Activated naive CD4-positive, alpha-beta T cell treated with anti-CD3 and anti-CD28 coated beads, Interleukin-2, amount 50 U/mL, for 72 hours (primary cell): ENCODE results near the gene HMHB1. TPM values are rescaled to one million over a fixed set of nuclear protein-coding genes. Genes with fewer than 3 reads are reported as not detected.
A peak's percentile ranks its signal among the peaks of the same experiment; 100 is the strongest.

Experiments
- ATAC-seq, 2 donors: fragments of 150-1000 bp; cut with Tn5 transposase; 2 replicates each; pipeline ENCODE4 v1.10.0; 2021; ENCODE audit warnings: mild to moderate bottlenecking in 2 of 2, moderate library complexity in 2 of 2
- DNase-seq, 2 donors: peaks; one replicate each; pipeline ENCODE4 v3.0.0; 2021 to 2022; ENCODE audit warnings: low spot score in 2 of 2
- H3K27ac Mint-ChIP-seq, 2 donors: one replicate each; pipeline ENCODE4 v1.8.0; 2022; ENCODE audit warnings: mild to moderate bottlenecking in 2 of 2, mixed read lengths in 2 of 2
- H3K36me3 Mint-ChIP-seq, 2 donors: one replicate each; pipeline ENCODE4 v1.8.0; 2022; ENCODE audit warnings: mixed read lengths in 2 of 2
- H3K9me3 Mint-ChIP-seq, 2 donors: one replicate each; pipeline ENCODE4 v1.8.0; 2022; ENCODE audit warnings: mixed read lengths in 2 of 2
- total RNA-seq, 2 donors: library from RNA; stranded (reverse); gene quantifications; one replicate each; pipeline ENCODE4 v1.2.3, GENCODE V29; 2022

Gene HMHB1
- total RNA-seq: not detected

DNA sequence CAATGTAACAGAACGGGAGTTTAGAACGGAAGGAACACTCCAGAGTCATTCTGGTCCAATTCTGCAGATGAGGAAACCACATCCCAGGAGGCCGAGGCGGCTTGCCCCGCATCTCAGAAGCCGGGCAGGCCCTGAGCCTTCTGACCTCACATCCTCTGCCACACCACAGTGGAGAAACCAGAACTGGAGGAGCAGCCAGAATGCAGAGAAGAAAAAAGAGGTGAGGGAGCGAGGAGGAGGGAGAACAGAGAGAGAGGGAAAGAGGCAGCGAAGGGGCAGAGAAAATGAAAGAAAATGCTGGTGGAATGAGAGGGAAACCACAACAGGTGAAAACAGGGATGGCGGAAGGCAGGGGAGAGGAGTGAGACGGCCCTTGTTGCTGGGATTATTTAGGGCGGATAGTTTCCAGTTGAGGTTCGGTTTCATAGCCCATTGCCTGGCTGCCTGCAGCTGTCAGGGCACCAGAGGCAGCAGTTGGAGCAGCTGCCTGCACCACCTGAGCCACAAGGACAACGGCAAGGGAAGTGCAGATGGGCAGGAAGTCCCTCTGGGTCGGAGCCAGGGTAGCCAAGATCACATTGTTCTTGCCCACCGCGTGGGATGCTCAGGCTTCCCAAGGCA, at the start of gene HMHB1:
TSS of gene HMHB1 (plus strand) at position 77 of the 621 bp plus-strand sequence.
- peaks cover 0 to 4% of the 10 kb centered on the region in 2 donors for H3K9me3 Mint-ChIP-seq
- peaks cover 0 to 2% of the 10 kb centered on the region in 2 donors for H3K36me3 Mint-ChIP-seq
- H3K27ac Mint-ChIP-seq: peak within 1 kb of the TSS; percentile 13 to 61
- no peak for DNase-seq
- ATAC-seq: peak; percentile 26 to 63

DNA sequence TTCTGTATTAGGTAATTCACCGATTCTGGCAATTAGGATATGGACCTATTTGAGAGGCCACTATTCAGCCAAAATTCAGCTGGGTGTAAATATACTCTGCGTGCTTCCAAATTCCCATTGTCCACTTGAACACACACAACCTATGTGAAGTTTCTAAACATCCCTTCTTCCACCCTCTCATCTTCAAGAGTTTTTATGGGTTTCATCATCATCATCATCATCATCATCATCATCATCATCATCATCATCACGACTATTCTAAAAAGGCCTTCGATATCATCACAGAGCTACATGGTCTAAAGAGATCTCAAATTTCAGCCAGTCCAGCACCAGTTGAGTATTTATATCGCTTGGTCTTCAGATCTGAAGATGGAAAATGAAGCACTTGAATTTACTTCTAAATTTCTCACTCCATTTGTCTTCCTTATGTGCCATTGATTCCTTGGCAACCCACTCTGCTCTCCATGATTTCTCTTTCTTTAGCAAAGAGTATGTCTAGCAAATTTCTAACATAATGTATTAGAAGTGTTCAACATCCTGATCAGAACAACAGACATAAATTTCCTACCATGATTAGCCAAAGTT, 49.2 kb upstream of the HMHB1 start:
- Mint-ChIP-seq H3K9me3 (no peaks in the 10 kb centered on the region), H3K36me3 (no peaks in the 10 kb centered on the region), H3K27ac (no peak overlapping the region)
- no peak for ATAC-seq
- no peak for DNase-seq

DNA sequence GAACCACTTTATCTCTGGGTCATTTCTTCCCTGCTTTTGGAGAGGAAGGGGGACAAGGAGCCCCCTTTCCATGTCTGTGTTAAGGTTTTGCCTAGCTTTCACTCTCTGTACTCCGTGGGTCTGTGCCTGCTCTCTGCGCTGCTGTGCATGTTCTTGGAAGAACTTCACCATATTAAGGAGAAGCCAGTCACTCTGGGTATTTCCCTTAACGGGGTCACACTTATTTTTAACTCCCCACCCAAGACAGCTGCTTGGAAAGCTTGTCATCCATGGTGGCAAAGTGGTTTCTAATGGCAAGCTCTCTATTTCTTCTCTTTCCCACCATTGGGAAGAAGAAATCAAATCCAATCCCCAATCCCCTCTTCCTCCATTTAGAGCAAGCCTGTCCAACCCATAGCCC, 44.8 kb upstream of the HMHB1 start:
- no peaks in the 10 kb centered on the region for H3K9me3 Mint-ChIP-seq
- no peak overlapping the region for H3K27ac Mint-ChIP-seq
- ATAC-seq (no peak), DNase-seq (no peak)
- H3K36me3 Mint-ChIP-seq: no peaks in the 10 kb centered on the region

- Mint-ChIP-seq H3K9me3 (no peaks in the 10 kb centered on the region), H3K27ac (no peak overlapping the region), H3K36me3 (no peaks in the 10 kb centered on the region)
- no peak for ATAC-seq
- no peak for DNase-seq
These were observed 42.8 kb upstream of the HMHB1 start for GRCh38 chr5:143769026-143769786.

DNA sequence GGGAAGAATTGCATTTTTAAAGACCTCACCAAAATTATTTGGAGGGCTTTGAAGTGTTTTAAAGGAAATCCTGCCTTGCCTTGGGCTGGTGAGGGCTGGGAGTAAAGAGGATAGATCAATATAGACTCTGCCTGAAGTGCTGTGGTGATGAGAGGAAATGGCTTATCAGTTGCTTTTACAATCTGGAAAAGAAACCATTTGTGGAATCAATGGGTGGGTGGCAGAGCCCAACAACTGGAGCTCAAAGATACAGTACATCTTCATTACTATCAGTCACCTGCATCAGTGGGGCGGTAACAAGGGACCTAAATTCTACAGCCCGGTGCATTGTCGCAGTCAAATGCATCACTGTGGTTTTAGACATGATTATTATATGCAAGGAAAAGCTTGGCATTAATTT, 41.5 kb upstream of the HMHB1 start:
- ATAC-seq (no peak), DNase-seq (no peak)
- H3K27ac Mint-ChIP-seq: no peak overlapping the region
- H3K9me3 Mint-ChIP-seq: no peaks in the 10 kb centered on the region
- H3K36me3 Mint-ChIP-seq: no peaks in the 10 kb centered on the region

DNA sequence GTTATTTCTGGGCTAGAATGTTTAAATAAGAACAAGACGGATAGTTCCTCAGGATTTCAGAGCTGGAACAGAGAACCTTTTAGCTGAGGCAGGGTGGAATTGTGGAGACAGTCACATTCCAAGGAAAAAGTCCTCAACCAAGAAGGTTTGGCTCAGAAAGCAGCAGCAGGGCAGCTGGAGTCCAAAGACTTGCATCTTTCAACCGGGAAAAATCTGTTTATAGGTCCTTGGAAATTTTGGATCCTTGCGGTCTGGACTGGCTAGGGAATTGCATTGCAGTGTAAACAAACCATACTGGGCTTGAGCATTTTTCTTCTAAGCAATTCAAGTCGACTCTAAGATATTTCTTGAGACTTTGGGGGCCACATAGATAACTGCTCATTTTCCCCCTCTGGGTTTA, 40.8 kb upstream of the HMHB1 start:
- Mint-ChIP-seq H3K36me3 (no peaks in the 10 kb centered on the region), H3K9me3 (no peaks in the 10 kb centered on the region), H3K27ac (no peak overlapping the region)
- no peak for DNase-seq
- no peak for ATAC-seq

DNA sequence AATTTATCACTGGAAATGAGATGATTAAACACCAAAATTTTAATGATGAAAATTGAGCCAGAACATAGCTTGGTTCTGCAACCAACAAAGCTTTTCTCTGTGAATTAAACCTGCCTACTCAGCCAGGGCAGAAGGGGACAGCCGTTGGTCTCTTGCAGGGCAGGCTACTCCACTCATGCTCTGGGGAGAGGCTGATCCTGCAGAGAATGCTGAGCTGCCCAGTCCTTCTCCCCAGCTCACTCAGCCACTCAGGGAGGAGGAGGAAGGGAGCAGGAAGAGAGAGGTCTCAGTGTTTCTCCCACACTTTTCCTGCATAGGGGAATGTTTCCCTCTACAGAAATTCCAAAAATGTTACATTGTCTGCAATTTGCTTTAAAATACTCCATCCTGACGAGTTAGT, 40.4 kb upstream of the HMHB1 start:
- ATAC-seq (no peak), DNase-seq (no peak)
- no peaks in the 10 kb centered on the region for H3K36me3 Mint-ChIP-seq
- H3K9me3 Mint-ChIP-seq: no peaks in the 10 kb centered on the region
- no peak overlapping the region for H3K27ac Mint-ChIP-seq

DNA sequence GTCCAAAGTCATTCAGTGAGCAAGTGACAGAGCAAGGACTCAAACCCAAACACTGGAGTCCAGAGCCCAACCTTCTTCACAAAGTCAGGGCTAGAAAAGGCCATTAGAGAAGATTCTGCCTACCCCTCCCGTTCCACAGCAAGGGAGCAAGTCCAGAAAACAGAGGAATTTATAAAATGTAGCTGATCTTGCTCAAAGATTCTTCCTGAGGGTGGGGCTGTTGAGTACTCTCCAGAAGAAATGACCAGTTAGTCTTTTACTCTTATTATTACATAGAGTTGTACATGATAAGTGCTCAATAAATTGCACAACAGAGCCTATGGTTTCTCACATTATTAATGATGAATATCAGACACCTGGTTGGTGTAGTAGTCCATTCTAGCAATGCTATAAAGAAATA, 39.3 kb upstream of the HMHB1 start:
- ATAC-seq (no peak), DNase-seq (no peak)
- Mint-ChIP-seq H3K9me3 (no peaks in the 10 kb centered on the region), H3K36me3 (no peaks in the 10 kb centered on the region), H3K27ac (no peak overlapping the region)

DNA sequence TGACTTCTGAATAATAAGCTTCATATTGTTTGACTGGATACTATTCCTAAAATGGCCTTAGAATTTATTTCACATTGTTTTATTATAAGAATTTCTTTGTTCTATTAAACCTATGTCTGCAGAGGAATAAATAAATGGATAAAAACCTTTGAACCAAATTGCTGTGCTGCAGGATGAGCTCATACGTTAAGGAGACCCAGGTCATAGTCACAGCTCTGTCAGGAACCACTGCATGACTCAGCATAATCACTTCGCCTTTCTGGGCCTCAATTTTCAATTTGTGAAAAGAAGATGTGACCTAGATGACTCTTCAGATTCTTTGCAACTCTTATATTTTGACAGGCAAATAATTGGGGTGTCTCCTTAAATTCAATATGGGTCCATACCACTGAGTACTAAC, 36.7 kb upstream of the HMHB1 start:
- no peak overlapping the region for H3K27ac Mint-ChIP-seq
- H3K36me3 Mint-ChIP-seq: no peaks in the 10 kb centered on the region
- peaks cover 0 to 4% of the 10 kb centered on the region in 2 donors for H3K9me3 Mint-ChIP-seq
- no peak for DNase-seq
- ATAC-seq: no peak

GRCh38 chr5:143776951-143777350, 35.0 kb upstream of the HMHB1 start:
- DNase-seq: no peak

DNA sequence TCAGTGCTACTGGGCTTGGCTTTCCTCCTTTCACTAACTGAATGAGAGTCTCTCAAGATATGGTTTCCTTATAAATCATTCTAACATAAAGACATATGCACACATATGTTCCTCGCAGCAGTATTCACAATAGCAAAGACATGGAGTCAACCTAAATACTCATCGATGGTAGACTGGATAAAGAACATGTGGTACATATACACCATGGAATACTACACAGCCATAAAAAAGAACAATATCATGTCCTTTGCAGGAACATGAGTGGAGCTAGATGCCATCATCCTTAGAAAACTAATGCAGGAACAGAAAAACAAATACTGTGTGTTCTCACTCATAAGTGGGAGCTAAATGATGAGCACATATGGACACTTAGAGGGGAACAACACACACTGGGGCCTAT, 32.5 kb upstream of the HMHB1 start:
- no peak for DNase-seq
- H3K27ac Mint-ChIP-seq: no peak overlapping the region
- H3K36me3 Mint-ChIP-seq: no peaks in the 10 kb centered on the region
- H3K9me3 Mint-ChIP-seq: peaks cover 0 to 4% of the 10 kb centered on the region in 2 donors
- no peak for ATAC-seq

More at GRCh38 chr5:143776951-143777350, 35.0 kb upstream of the HMHB1 start:
- Mint-ChIP-seq H3K36me3 (no peaks in the 10 kb centered on the region), H3K9me3 (peaks cover 0 to 4% of the 10 kb centered on the region in 2 donors), H3K27ac (no peak overlapping the region)
- ATAC-seq: no peak

- Mint-ChIP-seq H3K36me3 (no peaks in the 10 kb centered on the region), H3K9me3 (peaks cover 0 to 4% of the 10 kb centered on the region in 2 donors), H3K27ac (no peak overlapping the region)
- DNase-seq (no peak), ATAC-seq (no peak)
These were observed 29.9 kb upstream of the HMHB1 start for GRCh38 chr5:143781993-143782520.

DNA sequence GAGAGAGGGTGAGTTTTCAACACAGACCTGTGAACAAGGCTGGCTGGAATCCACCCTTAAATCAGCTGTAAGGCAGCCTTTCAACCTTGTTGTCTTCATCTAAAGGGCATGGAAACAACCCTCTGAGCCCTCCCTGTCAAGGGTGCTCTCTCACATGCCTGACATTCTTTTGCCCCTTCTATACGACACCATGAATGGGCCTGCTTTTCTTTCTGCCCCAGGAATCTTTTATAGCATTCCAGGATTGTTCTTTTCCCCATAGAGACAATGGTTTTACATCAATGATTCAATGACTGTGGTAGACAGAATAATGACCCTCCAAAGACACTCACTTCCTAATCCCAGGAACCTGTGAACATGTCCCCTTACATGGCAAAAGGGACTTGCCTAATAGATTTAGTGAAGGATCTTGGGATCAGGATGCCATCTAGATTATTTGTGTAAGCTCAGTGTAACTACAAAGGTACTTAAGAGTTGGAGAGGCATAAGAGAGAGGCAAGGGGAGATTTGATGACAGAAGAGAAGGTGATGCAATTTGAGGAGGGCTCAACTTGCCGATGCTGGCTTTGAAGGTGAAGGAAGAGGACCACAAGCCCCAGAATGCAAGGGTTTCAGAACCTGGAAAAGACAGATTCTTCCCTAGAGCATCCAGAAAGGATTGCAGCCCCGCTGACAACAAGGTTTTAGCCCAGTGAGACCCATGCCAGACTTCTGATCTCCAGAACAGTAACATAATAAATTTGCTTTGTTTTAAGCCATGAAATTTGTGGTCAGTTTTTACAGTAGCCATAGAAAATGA, 29.2 kb upstream of the HMHB1 start:
- peaks cover 0 to 4% of the 10 kb centered on the region in 2 donors for H3K9me3 Mint-ChIP-seq
- DNase-seq (no peak), ATAC-seq (no peak)
- no peak overlapping the region for H3K27ac Mint-ChIP-seq
- no peaks in the 10 kb centered on the region for H3K36me3 Mint-ChIP-seq

GRCh38 chr5:143788401-143788800, 23.6 kb upstream of the HMHB1 start:
- H3K9me3 Mint-ChIP-seq: peaks cover 0 to 5% of the 10 kb centered on the region in 2 donors
- DNase-seq: no peak
- no peak overlapping the region for H3K27ac Mint-ChIP-seq
- H3K36me3 Mint-ChIP-seq: no peaks in the 10 kb centered on the region
- ATAC-seq: no peak

DNA sequence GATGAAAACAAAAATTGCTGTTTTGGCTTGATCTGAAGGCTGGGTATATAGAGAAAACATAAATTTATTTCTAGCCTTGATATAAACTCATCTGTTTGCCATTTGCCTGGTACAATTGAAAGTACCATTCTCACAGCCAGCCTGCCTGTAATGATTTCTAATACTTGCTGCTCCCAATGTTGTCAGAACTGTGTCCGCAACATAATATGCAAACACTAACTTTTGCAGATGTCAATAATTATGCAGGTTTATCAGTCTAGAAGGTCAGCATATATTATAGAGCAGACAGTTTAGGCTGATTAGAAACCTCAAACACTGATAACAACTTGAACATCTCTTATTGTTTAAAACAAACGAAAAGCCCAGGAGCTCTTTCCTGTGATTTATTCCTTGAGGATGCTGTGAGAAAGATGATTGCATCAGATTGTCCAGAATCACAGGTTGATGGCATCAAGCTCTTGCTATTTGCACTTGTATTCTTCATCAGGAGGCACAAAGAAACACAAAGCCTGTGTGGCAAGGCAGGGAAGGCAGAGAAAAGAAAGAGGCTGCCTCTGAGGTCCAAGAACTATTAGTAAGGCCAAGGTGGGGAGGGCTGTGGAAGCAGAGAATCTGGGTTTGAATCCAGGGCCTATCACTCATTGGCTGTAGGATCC, 21.4 kb upstream of the HMHB1 start:
- DNase-seq (no peak), ATAC-seq (no peak)
- Mint-ChIP-seq H3K27ac (no peak overlapping the region), H3K36me3 (no peaks in the 10 kb centered on the region), H3K9me3 (peaks cover 0 to 5% of the 10 kb centered on the region in 2 donors)
